ENCODE measurements around the gene RCC2.
A peak's percentile ranks its signal among the peaks of the same experiment; 100 is the strongest.

Gene RCC2

DNA sequence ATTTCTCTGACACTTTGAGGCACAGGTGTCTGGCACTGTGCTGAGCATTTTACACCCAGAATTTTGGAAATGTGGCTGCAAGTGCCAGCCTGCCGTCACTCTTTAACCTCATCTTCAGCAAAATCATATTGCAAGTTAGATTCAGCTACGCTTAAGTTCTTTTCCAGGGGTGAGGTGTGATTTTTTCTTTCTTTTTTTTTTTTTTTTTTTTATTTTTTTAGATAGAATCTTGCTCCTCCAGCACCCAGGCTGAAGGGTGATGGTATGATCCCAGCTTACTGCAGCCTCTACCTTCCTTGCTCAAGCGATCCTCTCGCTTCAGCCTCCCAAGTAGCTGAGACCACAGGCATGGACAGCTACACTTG, 2.5 kb upstream of the RCC2 start (continued):
- TF ChIP-seq, protein P1, sequence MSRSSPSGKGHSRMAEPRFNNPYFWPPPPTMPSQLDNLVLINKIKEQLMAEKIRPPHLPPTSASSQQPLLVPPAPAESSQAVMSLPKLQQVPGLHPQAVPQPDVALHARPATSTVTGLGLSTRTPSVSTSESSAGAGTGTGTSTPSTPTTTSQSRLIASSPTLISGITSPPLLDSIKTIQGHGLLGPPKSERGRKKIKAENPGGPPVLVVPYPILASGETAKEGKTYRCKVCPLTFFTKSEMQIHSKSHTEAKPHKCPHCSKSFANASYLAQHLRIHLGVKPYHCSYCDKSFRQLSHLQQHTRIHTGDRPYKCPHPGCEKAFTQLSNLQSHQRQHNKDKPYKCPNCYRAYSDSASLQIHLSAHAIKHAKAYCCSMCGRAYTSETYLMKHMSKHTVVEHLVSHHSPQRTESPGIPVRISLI (tag by site-specific recombination; IDR thresholded peaks at IDR 0.05): peak; percentile 79
- TF ChIP-seq SCRT1 (tag by site-specific recombination; IDR thresholded peaks at IDR 0.05; ENCODE audit: borderline replicate concordance): peak; percentile 3; the same call in 1 of the 2 replicates

DNA sequence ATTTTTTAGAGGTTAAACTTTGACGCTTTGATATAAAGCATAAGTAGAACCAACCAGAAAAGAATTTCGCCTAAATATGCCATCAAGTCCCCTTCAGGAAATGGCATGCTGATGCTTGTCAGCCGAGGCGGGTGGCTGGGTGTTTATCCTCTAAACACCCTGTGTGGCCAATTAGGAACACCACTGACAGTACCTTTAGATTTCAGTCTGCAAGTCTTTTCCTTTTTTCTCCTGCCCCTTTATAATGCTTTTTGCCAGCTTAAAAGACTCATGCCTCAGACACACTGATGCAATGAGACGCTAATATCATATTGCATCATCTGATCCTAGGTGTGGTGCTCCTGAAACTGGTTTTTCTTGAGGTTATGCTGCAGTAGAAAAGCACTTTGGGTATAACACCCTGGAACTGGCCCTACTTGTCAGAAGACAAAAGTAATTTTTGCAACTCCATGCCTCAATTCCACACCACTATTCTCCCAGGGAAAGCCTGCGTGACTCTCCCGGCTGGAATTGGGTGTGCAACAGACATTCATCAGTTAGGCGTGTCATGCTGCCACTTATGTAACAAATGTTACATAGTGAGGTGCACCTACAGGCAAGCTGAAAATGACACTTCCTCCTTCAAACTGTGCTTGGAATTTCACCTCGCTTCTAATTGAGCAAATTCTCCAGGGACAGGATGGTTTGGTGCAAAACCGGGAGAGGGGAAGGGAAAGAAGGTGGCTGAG, 2.0 kb upstream of the RCC2 start:
- Histone ChIP-seq H3K36me3 (ENCODE audit: control insufficient read depth in 2 of 2, insufficient read depth in 1 of 2, low read length in 2 of 2) (peaks cover 0 to 9% of the 10 kb centered on the region in 2 experiments; a peak in 2 of 3 replicates), H3K9me3 (ENCODE audit: control insufficient read depth, insufficient read depth, low read depth, low read length) (no peaks in the 10 kb centered on the region), H3K4me3 (ENCODE audit: low read depth, low read length) (no peak overlapping the region), H3K4me1 (ENCODE audit: control insufficient read depth, insufficient read depth, low read length) (peaks cover 8% of the 10 kb centered on the region), H3K27ac (ENCODE audit: extremely low read depth, low read depth, low read length) (peak overlapping the region; percentile 99)
- CTCF ChIA-PET: interaction anchor here (0.5 to 1.0 kb wide), 6 partner anchors 17 to 793 kb away, joined by 3 to 6 read pairs (median 4); no protein-coding TSS in a partner anchor
- POLR2A ChIA-PET: interaction anchor here (0.6 kb wide), 1 partner anchor 518 kb away, joined by 3 read pairs; no protein-coding TSS in a partner anchor
- TF ChIP-seq ZBTB8A (tag by site-specific recombination; IDR thresholded peaks at IDR 0.05): no peak
- peak; percentile 87 for TF ChIP-seq ZNF600 (tag by site-specific recombination; IDR thresholded peaks at IDR 0.05)
- peak; percentile 61; the same call in 1 of the 2 replicates for TF ChIP-seq ZNF335 (tag by site-specific recombination; conservative IDR thresholded peaks at IDR 0.05)
- TF ChIP-seq, protein P2, sequence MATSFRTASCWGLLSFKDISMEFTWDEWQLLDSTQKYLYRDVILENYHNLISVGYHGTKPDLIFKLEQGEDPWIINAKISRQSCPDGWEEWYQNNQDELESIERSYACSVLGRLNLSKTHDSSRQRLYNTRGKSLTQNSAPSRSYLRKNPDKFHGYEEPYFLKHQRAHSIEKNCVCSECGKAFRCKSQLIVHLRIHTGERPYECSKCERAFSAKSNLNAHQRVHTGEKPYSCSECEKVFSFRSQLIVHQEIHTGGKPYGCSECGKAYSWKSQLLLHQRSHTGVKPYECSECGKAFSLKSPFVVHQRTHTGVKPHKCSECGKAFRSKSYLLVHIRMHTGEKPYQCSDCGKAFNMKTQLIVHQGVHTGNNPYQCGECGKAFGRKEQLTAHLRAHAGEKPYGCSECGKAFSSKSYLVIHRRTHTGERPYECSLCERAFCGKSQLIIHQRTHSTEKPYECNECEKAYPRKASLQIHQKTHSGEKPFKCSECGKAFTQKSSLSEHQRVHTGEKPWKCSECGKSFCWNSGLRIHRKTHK (tag by site-specific recombination; IDR thresholded peaks at IDR 0.05): no peak
- TF ChIP-seq ZNF366 (tag by site-specific recombination; conservative IDR thresholded peaks at IDR 0.05): peak; percentile 70; the same call in 1 of the 2 replicates
- TF ChIP-seq, protein P3, sequence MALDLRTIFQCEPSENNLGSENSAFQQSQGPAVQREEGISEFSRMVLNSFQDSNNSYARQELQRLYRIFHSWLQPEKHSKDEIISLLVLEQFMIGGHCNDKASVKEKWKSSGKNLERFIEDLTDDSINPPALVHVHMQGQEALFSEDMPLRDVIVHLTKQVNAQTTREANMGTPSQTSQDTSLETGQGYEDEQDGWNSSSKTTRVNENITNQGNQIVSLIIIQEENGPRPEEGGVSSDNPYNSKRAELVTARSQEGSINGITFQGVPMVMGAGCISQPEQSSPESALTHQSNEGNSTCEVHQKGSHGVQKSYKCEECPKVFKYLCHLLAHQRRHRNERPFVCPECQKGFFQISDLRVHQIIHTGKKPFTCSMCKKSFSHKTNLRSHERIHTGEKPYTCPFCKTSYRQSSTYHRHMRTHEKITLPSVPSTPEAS (tag by site-specific recombination; IDR thresholded peaks at IDR 0.05): no peak
- TF ChIP-seq SCRT2 (tag by site-specific recombination; IDR thresholded peaks at IDR 0.05): peak; percentile 92
- TF ChIP-seq ZNF132 (tag by site-specific recombination; IDR thresholded peaks at IDR 0.05; ENCODE audit: borderline replicate concordance): no peak
- TF ChIP-seq, protein P4, sequence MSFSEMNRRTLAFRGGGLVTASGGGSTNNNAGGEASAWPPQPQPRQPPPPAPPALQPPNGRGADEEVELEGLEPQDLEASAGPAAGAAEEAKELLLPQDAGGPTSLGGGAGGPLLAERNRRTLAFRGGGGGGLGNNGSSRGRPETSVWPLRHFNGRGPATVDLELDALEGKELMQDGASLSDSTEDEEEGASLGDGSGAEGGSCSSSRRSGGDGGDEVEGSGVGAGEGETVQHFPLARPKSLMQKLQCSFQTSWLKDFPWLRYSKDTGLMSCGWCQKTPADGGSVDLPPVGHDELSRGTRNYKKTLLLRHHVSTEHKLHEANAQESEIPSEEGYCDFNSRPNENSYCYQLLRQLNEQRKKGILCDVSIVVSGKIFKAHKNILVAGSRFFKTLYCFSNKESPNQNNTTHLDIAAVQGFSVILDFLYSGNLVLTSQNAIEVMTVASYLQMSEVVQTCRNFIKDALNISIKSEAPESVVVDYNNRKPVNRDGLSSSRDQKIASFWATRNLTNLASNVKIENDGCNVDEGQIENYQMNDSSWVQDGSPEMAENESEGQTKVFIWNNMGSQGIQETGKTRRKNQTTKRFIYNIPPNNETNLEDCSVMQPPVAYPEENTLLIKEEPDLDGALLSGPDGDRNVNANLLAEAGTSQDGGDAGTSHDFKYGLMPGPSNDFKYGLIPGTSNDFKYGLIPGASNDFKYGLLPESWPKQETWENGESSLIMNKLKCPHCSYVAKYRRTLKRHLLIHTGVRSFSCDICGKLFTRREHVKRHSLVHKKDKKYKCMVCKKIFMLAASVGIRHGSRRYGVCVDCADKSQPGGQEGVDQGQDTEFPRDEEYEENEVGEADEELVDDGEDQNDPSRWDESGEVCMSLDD (tag by site-specific recombination; IDR thresholded peaks at IDR 0.05): no peak
- peak; percentile 71 for TF ChIP-seq ZNF558 (tag by site-specific recombination; IDR thresholded peaks at IDR 0.05)
- peak; percentile 64; the same call in 1 of the 2 replicates for TF ChIP-seq ZFP69B (tag by site-specific recombination; IDR thresholded peaks at IDR 0.05)
- TF ChIP-seq KLF8 (tag by site-specific recombination; IDR thresholded peaks at IDR 0.05): peak; percentile 60; the same call in 1 of the 2 replicates
- peak; percentile 83; the same call in 1 of the 2 replicates for TF ChIP-seq TRIM28 (IDR thresholded peaks at IDR 0.05; ENCODE audit: borderline replicate concordance, low read length)
- TF ChIP-seq, protein P5, sequence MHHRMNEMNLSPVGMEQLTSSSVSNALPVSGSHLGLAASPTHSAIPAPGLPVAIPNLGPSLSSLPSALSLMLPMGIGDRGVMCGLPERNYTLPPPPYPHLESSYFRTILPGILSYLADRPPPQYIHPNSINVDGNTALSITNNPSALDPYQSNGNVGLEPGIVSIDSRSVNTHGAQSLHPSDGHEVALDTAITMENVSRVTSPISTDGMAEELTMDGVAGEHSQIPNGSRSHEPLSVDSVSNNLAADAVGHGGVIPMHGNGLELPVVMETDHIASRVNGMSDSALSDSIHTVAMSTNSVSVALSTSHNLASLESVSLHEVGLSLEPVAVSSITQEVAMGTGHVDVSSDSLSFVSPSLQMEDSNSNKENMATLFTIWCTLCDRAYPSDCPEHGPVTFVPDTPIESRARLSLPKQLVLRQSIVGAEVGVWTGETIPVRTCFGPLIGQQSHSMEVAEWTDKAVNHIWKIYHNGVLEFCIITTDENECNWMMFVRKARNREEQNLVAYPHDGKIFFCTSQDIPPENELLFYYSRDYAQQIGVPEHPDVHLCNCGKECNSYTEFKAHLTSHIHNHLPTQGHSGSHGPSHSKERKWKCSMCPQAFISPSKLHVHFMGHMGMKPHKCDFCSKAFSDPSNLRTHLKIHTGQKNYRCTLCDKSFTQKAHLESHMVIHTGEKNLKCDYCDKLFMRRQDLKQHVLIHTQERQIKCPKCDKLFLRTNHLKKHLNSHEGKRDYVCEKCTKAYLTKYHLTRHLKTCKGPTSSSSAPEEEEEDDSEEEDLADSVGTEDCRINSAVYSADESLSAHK (tag by site-specific recombination; IDR thresholded peaks at IDR 0.05): peak; percentile 99
- TF ChIP-seq ZNF473 (tag by site-specific recombination; IDR thresholded peaks at IDR 0.05): no peak
- TF ChIP-seq PRDM1 (tag by site-specific recombination; IDR thresholded peaks at IDR 0.05): peak; percentile 76
- no peak for TF ChIP-seq ZNF48 (tag by site-specific recombination; IDR thresholded peaks at IDR 0.05)
- peak; percentile 61 for TF ChIP-seq SP7 (tag by site-specific recombination; IDR thresholded peaks at IDR 0.05)
- peak; percentile 34; the same call in 1 of the 2 replicates for TF ChIP-seq KLF16 (tag by site-specific recombination; IDR thresholded peaks at IDR 0.05)
- no peak for TF ChIP-seq GLI4 (tag by site-specific recombination; IDR thresholded peaks at IDR 0.05)
- TF ChIP-seq ZNF549 (tag by site-specific recombination; IDR thresholded peaks at IDR 0.05): no peak
- peak; percentile 81 for TF ChIP-seq FEZF1 (tag by site-specific recombination; IDR thresholded peaks at IDR 0.05)
- TF ChIP-seq ZNF629 (tag by site-specific recombination; IDR thresholded peaks at IDR 0.05): peak; percentile 68
- TF ChIP-seq ZBTB20 (tag by site-specific recombination; IDR thresholded peaks at IDR 0.05): peak; percentile 57; the same call in 1 of the 2 replicates
- peak; percentile 44; the same call in 1 of the 2 replicates for TF ChIP-seq SCRT1 (tag by site-specific recombination; IDR thresholded peaks at IDR 0.05; ENCODE audit: borderline replicate concordance)
- TF ChIP-seq SP3 (tag by site-specific recombination; IDR thresholded peaks at IDR 0.05): no peak
- TF ChIP-seq ZNF664 (tag by site-specific recombination; IDR thresholded peaks at IDR 0.05): peak; percentile 83

All from HEK293 (cell line).